Skin epidermis (tissue), 12 donors: ENCODE data around the gene TENT5C.
A peak's percentile ranks its signal among the peaks of the same experiment; 100 is the strongest.

Experiments used
- H3K27ac ChIP-seq, 21 experiments: fragments of 200-600 bp; sonication (generic) in 11 of 21; one replicate each; pipeline ENCODE4 v1.5.0; 2020; ENCODE audit warnings: mild to moderate bottlenecking in 3 of 21, inconsistent platforms in 2 of 21, moderate library complexity in 2 of 21
- H3K4me3 ChIP-seq, 7 experiments: fragments of 200-600 bp; sonication (generic) in 2 of 7; one replicate each; pipeline ENCODE4 v1.5.0; 2020; ENCODE audit warnings: inconsistent platforms in 2 of 7, mild to moderate bottlenecking in 2 of 7, moderate library complexity in 1 of 7

The TENT5C gene

GRCh38 chr1:117646007-117646811, 40.4 kb downstream of the TENT5C start:
- H3K4me3 ChIP-seq = no peak overlapping the region

GRCh38 chr1:117646956-117647355, 41.1 kb downstream of the TENT5C start:
- Histone ChIP-seq H3K27ac (no peak overlapping the region), H3K4me3 (no peak overlapping the region)

More at GRCh38 chr1:117646007-117646811, 40.4 kb downstream of the TENT5C start:
- no peak overlapping the region for H3K27ac ChIP-seq

GRCh38 chr1:117648015-117648414, 42.2 kb downstream of the TENT5C start:
- Histone ChIP-seq H3K27ac (no peak overlapping the region), H3K4me3 (no peak overlapping the region)

- Histone ChIP-seq H3K27ac (no peak overlapping the region), H3K4me3 (no peak overlapping the region)
Observed at GRCh38 chr1:117650840-117651568, 45.2 kb downstream of the TENT5C start.

GRCh38 chr1:117651616-117652015, 45.8 kb downstream of the TENT5C start:
- no peak overlapping the region for H3K4me3 ChIP-seq
- H3K27ac ChIP-seq = no peak overlapping the region

GRCh38 chr1:117652421-117652820, 46.6 kb downstream of the TENT5C start:
- H3K27ac ChIP-seq = no peak overlapping the region
- no peak overlapping the region for H3K4me3 ChIP-seq

- Histone ChIP-seq H3K4me3 (no peak overlapping the region), H3K27ac (peak overlapping the region in 4 of 21 experiments; percentile 18 to 78 (median 38))
Observed at GRCh38 chr1:117653195-117653594, 47.3 kb downstream of the TENT5C start.

GRCh38 chr1:117653732-117654492, 48.1 kb downstream of the TENT5C start:
- Histone ChIP-seq H3K4me3 (no peak overlapping the region), H3K27ac (peak overlapping the region in 10 of 21 experiments; percentile 2 to 78 (median 36))

- peak overlapping the region in 10 of 21 experiments; percentile 2 to 78 (median 40) for H3K27ac ChIP-seq
- no peak overlapping the region for H3K4me3 ChIP-seq
Observed at GRCh38 chr1:117654493-117655219, 48.8 kb downstream of the TENT5C start.

GRCh38 chr1:117655220-117655577, 49.4 kb downstream of the TENT5C start:
- H3K4me3 ChIP-seq = no peak overlapping the region
- peak overlapping the region in 5 of 21 experiments; percentile 16 to 78 (median 61) for H3K27ac ChIP-seq

GRCh38 chr1:117656202-117656641, 50.4 kb downstream of the TENT5C start:
- peak overlapping the region in 11 of 21 experiments; percentile 8 to 80 (median 43) for H3K27ac ChIP-seq
- no peak overlapping the region for H3K4me3 ChIP-seq

GRCh38 chr1:117657031-117657430, 51.2 kb downstream of the TENT5C start:
- Histone ChIP-seq H3K27ac (peak overlapping the region in 5 of 21 experiments; percentile 6 to 80 (median 21)), H3K4me3 (no peak overlapping the region)

GRCh38 chr1:117657949-117658660, 52.3 kb downstream of the TENT5C start:
- H3K27ac ChIP-seq = peak overlapping the region in 8 of 21 experiments; percentile 5 to 71 (median 41)
- no peak overlapping the region for H3K4me3 ChIP-seq

GRCh38 chr1:117658676-117659075, 52.8 kb downstream of the TENT5C start:
- Histone ChIP-seq H3K4me3 (no peak overlapping the region), H3K27ac (peak overlapping the region in 7 of 21 experiments; percentile 18 to 71 (median 53))

GRCh38 chr1:117659550-117660270, 53.9 kb downstream of the TENT5C start:
- Histone ChIP-seq H3K4me3 (no peak overlapping the region), H3K27ac (peak overlapping the region in 7 of 21 experiments; percentile 1 to 71 (median 55))

- no peak overlapping the region for H3K4me3 ChIP-seq
- H3K27ac ChIP-seq = peak overlapping the region in 5 of 21 experiments; percentile 17 to 71 (median 55)
Observed at GRCh38 chr1:117660271-117660965, 54.6 kb downstream of the TENT5C start.

- no peak overlapping the region for H3K4me3 ChIP-seq
- H3K27ac ChIP-seq = peak overlapping the region in 5 of 21 experiments; percentile 5 to 71 (median 59)
Observed at GRCh38 chr1:117661027-117661426, 55.2 kb downstream of the TENT5C start.
